Hematopoietic multipotent progenitor cell treated with erythropoietin and hydrocortisone succinate and interleukin-3 and kit ligand, for 17 days (in vitro differentiated cells): ENCODE data around the gene ACTN4.
"Not testable (repeated sequence)": the region's sequence is repeated elsewhere in the genome, so short reads cannot be mapped to it uniquely, and the experiment has no call there.

Source experiments
- DNase-seq: peaks from one replicate; pipeline ENCODE4 v3.0.0-alpha.2; 2015; ENCODE audit warnings: low spot score

ACTN4 gene

GRCh38 chr19:38737921-38738737, 90.7 kb downstream of the ACTN4 start:
- no peak for DNase-seq

- no peak for DNase-seq
Measured at GRCh38 chr19:38739440-38740256, 92.2 kb downstream of the ACTN4 start.

- DNase-seq = no peak
Measured at GRCh38 chr19:38740257-38740592, 92.8 kb downstream of the ACTN4 start.

GRCh38 chr19:38740932-38741331, 93.5 kb downstream of the ACTN4 start:
- DNase-seq = no peak

GRCh38 chr19:38741670-38742069, 94.2 kb downstream of the ACTN4 start:
- no peak for DNase-seq

GRCh38 chr19:38742296-38742695, 94.8 kb downstream of the ACTN4 start:
- DNase-seq = no peak

- DNase-seq = no peak
Measured at GRCh38 chr19:38742906-38743305, 95.5 kb downstream of the ACTN4 start.

- no peak for DNase-seq
Measured at GRCh38 chr19:38743394-38744297, 96.2 kb downstream of the ACTN4 start.

- no peak for DNase-seq
Measured at GRCh38 chr19:38744298-38744681, 96.8 kb downstream of the ACTN4 start, which contains the start of gene CAPN12. Gene CAPN12 (minus strand): TSS chr19:38744474. CDS start chr19:38744165, 309 bp downstream.

GRCh38 chr19:38744874-38745273, 97.4 kb downstream of the ACTN4 start:
- no peak for DNase-seq

- no peak for DNase-seq
Measured at GRCh38 chr19:38745316-38745715, 97.9 kb downstream of the ACTN4 start.

GRCh38 chr19:38753783-38754182, 106.3 kb downstream of the ACTN4 start:
- DNase-seq = peak; percentile 45

- not testable (repeated sequence) for DNase-seq
Measured at GRCh38 chr19:38754196-38754595, 106.7 kb downstream of the ACTN4 start.

GRCh38 chr19:38759590-38760003, 112.1 kb downstream of the ACTN4 start:
- DNase-seq = no peak

- not testable (repeated sequence) for DNase-seq
Measured at GRCh38 chr19:38760805-38761517, 113.5 kb downstream of the ACTN4 start.

GRCh38 chr19:38761884-38762389, 114.5 kb downstream of the ACTN4 start:
- not testable (repeated sequence) for DNase-seq

- no peak for DNase-seq
Measured at GRCh38 chr19:38763795-38764220, 116.4 kb downstream of the ACTN4 start.

- no peak for DNase-seq
Measured at GRCh38 chr19:38765214-38765613, 117.8 kb downstream of the ACTN4 start.

- DNase-seq = no peak
Measured at GRCh38 chr19:38766276-38767047, 119.0 kb downstream of the ACTN4 start.

GRCh38 chr19:38769635-38770211, 122.3 kb downstream of the ACTN4 start:
- peak; percentile 85 for DNase-seq
